CD8-positive, alpha-beta memory T cell (primary cell): ENCODE measurements around the gene NR0B2. TPM values are rescaled to one million over a fixed set of nuclear protein-coding genes. Genes with fewer than 3 reads are reported as not detected.
"Not testable (repeated sequence)": the region's sequence is repeated elsewhere in the genome, so short reads cannot be mapped to it uniquely, and the experiment has no call there.

Experiments
- CTCF ChIA-PET: fragments of 350-600 bp; sonication (Branson Sonifier 250); formaldehyde crosslinking; loops from one replicate; lab custom pipeline; 2021; ENCODE audit warnings: antibody characterized with exemption; lab: Charles Lee
- POLR2A ChIA-PET: fragments of 350-600 bp; sonication (Branson Sonifier 250); formaldehyde crosslinking; loops from one replicate; lab custom pipeline; 2021; ENCODE audit warnings: antibody characterized with exemption; lab: Charles Lee
- DNase-seq, 5 donors: peaks; one replicate each; pipeline versions ENCODE4 v3.0.0 to v3.0.0-alpha.2; 2020 to 2022; ENCODE audit warnings: mixed read lengths in 1 of 5
- H3K27ac ChIP-seq: one replicate; pipeline ENCODE4 v1.7.0; 2013; ENCODE audit warnings: low read depth, mild to moderate bottlenecking, low read length, moderate library complexity
- H3K27me3 ChIP-seq: 2 replicates; pipeline ENCODE4 v1.7.0; 2013; ENCODE audit warnings: low read length, mild to moderate bottlenecking; ENCODE audit not compliant: insufficient read depth, poor library complexity, severe bottlenecking
- H3K36me3 ChIP-seq: 2 replicates; pipeline ENCODE4 v1.7.0; 2013; ENCODE audit warnings: mild to moderate bottlenecking, low read length, moderate library complexity; ENCODE audit not compliant: insufficient read depth
- H3K4me1 ChIP-seq: 2 replicates; pipeline ENCODE4 v1.7.0; 2013; ENCODE audit warnings: mild to moderate bottlenecking, low read length, moderate library complexity; ENCODE audit not compliant: insufficient read depth
- H3K4me3 ChIP-seq: 2 replicates; pipeline ENCODE4 v1.7.0; 2013; ENCODE audit warnings: mild to moderate bottlenecking, low read length
- H3K9me3 ChIP-seq: 2 replicates; pipeline ENCODE4 v1.7.0; 2013; ENCODE audit warnings: mild to moderate bottlenecking, low read length
- H3K27ac Mint-ChIP-seq, 8 donors: one replicate each; pipeline ENCODE4 v1.8.0; 2020 to 2021; ENCODE audit warnings: mixed read lengths in 8 of 8, mild to moderate bottlenecking in 6 of 8, inconsistent platforms in 3 of 8, moderate library complexity in 3 of 8
- H3K27me3 Mint-ChIP-seq, 2 donors: one replicate each; pipeline ENCODE4 v1.8.0; 2020 to 2021; ENCODE audit warnings: mixed read lengths in 2 of 2, mild to moderate bottlenecking in 1 of 2, moderate library complexity in 1 of 2
- H3K36me3 Mint-ChIP-seq, 3 donors: one replicate each; pipeline ENCODE4 v1.8.0; 2020 to 2021; ENCODE audit warnings: mixed read lengths in 3 of 3, inconsistent platforms in 1 of 3, mild to moderate bottlenecking in 1 of 3
- H3K4me1 Mint-ChIP-seq, 3 donors: one replicate each; pipeline ENCODE4 v1.8.0; 2020 to 2021; ENCODE audit warnings: mixed read lengths in 3 of 3, inconsistent platforms in 1 of 3, mild to moderate bottlenecking in 1 of 3
- H3K4me3 Mint-ChIP-seq, 7 donors: one replicate each; pipeline ENCODE4 v1.8.0; 2020 to 2021; ENCODE audit warnings: mixed read lengths in 7 of 7, mild to moderate bottlenecking in 6 of 7, moderate library complexity in 4 of 7, inconsistent platforms in 2 of 7
- H3K9me3 Mint-ChIP-seq, 5 donors: one replicate each; pipeline ENCODE4 v1.8.0; 2020 to 2022; ENCODE audit warnings: mixed read lengths in 5 of 5, mild to moderate bottlenecking in 3 of 5, moderate library complexity in 2 of 5, inconsistent platforms in 1 of 5
- polyA plus RNA-seq: library from polyadenylated mRNA; unstranded; fragments of 300-500 nt; fragmentation: Illumina TruSeq; gene quantifications from one replicate; pipeline ENCODE4 v1.2.3, GENCODE V29; 2021
- total RNA-seq, 2 experiments: library from RNA; stranded (reverse); gene quantifications; one replicate each; pipeline ENCODE4 v1.2.3, GENCODE V29; 2021

NR0B2 gene
- total and polyA plus RNA-seq, 3 experiments from 2014 or later, result not detected

GRCh38 chr1:26887125-26887524 is 26.6 kb downstream of the NR0B2 start:
- peaks cover 11 to 80% (median 26%) of the 10 kb centered on the region in 3 donors for H3K36me3 Mint-ChIP-seq
- H3K9me3 Mint-ChIP-seq, result no peaks in the 10 kb centered on the region
- H3K27ac Mint-ChIP-seq, result peak overlapping the region; percentile 45 to 88 (median 78)
- no peaks in the 10 kb centered on the region for H3K27me3 ChIP-seq
- H3K4me1 Mint-ChIP-seq, result peaks cover 40 to 44% (median 44%) of the 10 kb centered on the region in 3 donors
- H3K36me3 ChIP-seq, result peaks cover 52% of the 10 kb centered on the region
- peak overlapping the region in 6 of 7 donors; percentile 43 to 93 (median 58) for H3K4me3 Mint-ChIP-seq
- peaks cover 19% of the 10 kb centered on the region for H3K4me1 ChIP-seq
- ChIA-PET POLR2A (interaction anchor here (0.7 to 1.5 kb wide), 2 partner anchors 13 to 44 kb away, joined by 3 to 5 read pairs; partner anchors contain the start of gene GPATCH3), CTCF (interaction anchor here (0.8 to 2.4 kb wide), 6 partner anchors 9 to 285 kb away, joined by 3 to 10 read pairs (median 5); no protein-coding TSS in a partner anchor)
- no peaks in the 10 kb centered on the region for H3K9me3 ChIP-seq
- no peak overlapping the region for H3K27ac ChIP-seq
- H3K27me3 Mint-ChIP-seq, result peaks cover 0 to 2% of the 10 kb centered on the region in 2 donors
- DNase-seq, result peak in 1 of 5 donors; percentile 25
- no peak overlapping the region for H3K4me3 ChIP-seq

GRCh38 chr1:26882696-26883463 is 30.9 kb downstream of the NR0B2 start:
- no peaks in the 10 kb centered on the region for H3K9me3 Mint-ChIP-seq
- H3K27me3 Mint-ChIP-seq, result peaks cover 0 to 2% of the 10 kb centered on the region in 2 donors
- ChIA-PET CTCF (interaction anchor here (1.4 to 1.6 kb wide), 2 partner anchors 20 to 281 kb away, joined by 3 read pairs; partner anchors contain the start of gene SFN), POLR2A (interaction anchor here (0.7 to 1.5 kb wide), 2 partner anchors 17 to 199 kb away, joined by 4 to 5 read pairs; no protein-coding TSS in a partner anchor)
- Histone ChIP-seq H3K9me3 (no peaks in the 10 kb centered on the region), H3K36me3 (peaks cover 45% of the 10 kb centered on the region), H3K27ac (no peak overlapping the region), H3K4me3 (no peak overlapping the region), H3K4me1 (no peaks in the 10 kb centered on the region), H3K27me3 (no peaks in the 10 kb centered on the region)
- H3K4me1 Mint-ChIP-seq, result peaks cover 13 to 17% (median 17%) of the 10 kb centered on the region in 3 donors
- DNase-seq, result no peak
- H3K4me3 Mint-ChIP-seq, result no peak overlapping the region
- peak overlapping the region in 5 of 8 donors; percentile 0 to 59 (median 18) for H3K27ac Mint-ChIP-seq
- peaks cover 11 to 81% (median 30%) of the 10 kb centered on the region in 3 donors for H3K36me3 Mint-ChIP-seq

- not testable (repeated sequence) for H3K4me3 ChIP-seq, DNase-seq, H3K9me3 ChIP-seq, H3K27me3 ChIP-seq, H3K27ac Mint-ChIP-seq, H3K27me3 Mint-ChIP-seq, H3K4me3 Mint-ChIP-seq, H3K27ac ChIP-seq, H3K9me3 Mint-ChIP-seq, H3K4me1 ChIP-seq
- peaks cover 7 to 14% (median 13%) of the 10 kb centered on the region in 3 donors for H3K4me1 Mint-ChIP-seq
- H3K36me3 ChIP-seq, result peaks cover 43% of the 10 kb centered on the region
- CTCF ChIA-PET, result interaction anchor here (0.9 to 1.6 kb wide), 8 partner anchors 19 to 381 kb away, joined by 3 to 6 read pairs (median 3); partner anchors contain the start of gene GPATCH3
- peaks cover 11 to 84% (median 27%) of the 10 kb centered on the region in 3 donors for H3K36me3 Mint-ChIP-seq
- POLR2A ChIA-PET, result interaction anchor here (0.6 to 1.5 kb wide), 2 partner anchors 16 to 17 kb away, joined by 3 to 4 read pairs; no protein-coding TSS in a partner anchor
Observed at GRCh38 chr1:26881611-26882010, 32.2 kb downstream of the NR0B2 start.

- no peak for DNase-seq
- Histone ChIP-seq H3K4me3 (no peak overlapping the region), H3K27me3 (no peaks in the 10 kb centered on the region), H3K27ac (no peak overlapping the region), H3K4me1 (no peaks in the 10 kb centered on the region), H3K9me3 (no peaks in the 10 kb centered on the region), H3K36me3 (peaks cover 39% of the 10 kb centered on the region)
- Mint-ChIP-seq H3K4me3 (no peak overlapping the region), H3K9me3 (no peaks in the 10 kb centered on the region), H3K4me1 (peaks cover 0 to 9% (median 9%) of the 10 kb centered on the region in 3 donors), H3K27me3 (peaks cover 0 to 2% of the 10 kb centered on the region in 2 donors), H3K27ac (peak overlapping the region in 2 of 8 donors; percentile 5 to 11), H3K36me3 (peaks cover 4 to 80% (median 22%) of the 10 kb centered on the region in 3 donors)
- CTCF ChIA-PET, result interaction anchor here (0.6 to 3.7 kb wide), 6 partner anchors 9 to 278 kb away, joined by 3 to 17 read pairs (median 8); no protein-coding TSS in a partner anchor
- POLR2A ChIA-PET, result no interaction called here
Observed at GRCh38 chr1:26879793-26880192, 34.0 kb downstream of the NR0B2 start.

- Histone ChIP-seq H3K36me3 (peaks cover 19% of the 10 kb centered on the region), H3K4me3 (no peak overlapping the region), H3K4me1 (no peaks in the 10 kb centered on the region), H3K9me3 (no peaks in the 10 kb centered on the region), H3K27ac (no peak overlapping the region), H3K27me3 (no peaks in the 10 kb centered on the region)
- ChIA-PET POLR2A (no interaction called here), CTCF (interaction anchor here (1.3 to 3.7 kb wide), 10 partner anchors 9 to 275 kb away, joined by 3 to 17 read pairs (median 9); no protein-coding TSS in a partner anchor)
- DNase-seq, result no peak
- H3K27me3 Mint-ChIP-seq, result no peaks in the 10 kb centered on the region
- H3K9me3 Mint-ChIP-seq, result no peaks in the 10 kb centered on the region
- H3K4me1 Mint-ChIP-seq, result no peaks in the 10 kb centered on the region
- H3K4me3 Mint-ChIP-seq, result no peak overlapping the region
- peak overlapping the region in 1 of 8 donors; percentile 61 for H3K27ac Mint-ChIP-seq
- peaks cover 0 to 60% (median 8%) of the 10 kb centered on the region in 3 donors for H3K36me3 Mint-ChIP-seq
Observed at GRCh38 chr1:26877326-26877725, 36.4 kb downstream of the NR0B2 start.

GRCh38 chr1:26874896-26875295 is 38.9 kb downstream of the NR0B2 start:
- ChIA-PET CTCF (interaction anchor here (1.8 kb wide), 1 partner anchor 20 kb away, joined by 5 read pairs; no protein-coding TSS in a partner anchor), POLR2A (no interaction called here)
- Histone ChIP-seq H3K27ac (no peak overlapping the region), H3K36me3 (peaks cover 11% of the 10 kb centered on the region), H3K4me3 (no peak overlapping the region), H3K9me3 (no peaks in the 10 kb centered on the region), H3K4me1 (no peaks in the 10 kb centered on the region), H3K27me3 (no peaks in the 10 kb centered on the region)
- Mint-ChIP-seq H3K4me3 (no peak overlapping the region), H3K27ac (peak overlapping the region in 1 of 8 donors; percentile 46), H3K36me3 (peaks cover 0 to 38% (median 3%) of the 10 kb centered on the region in 3 donors), H3K9me3 (no peaks in the 10 kb centered on the region), H3K4me1 (no peaks in the 10 kb centered on the region), H3K27me3 (no peaks in the 10 kb centered on the region)
- no peak for DNase-seq

GRCh38 chr1:26873097-26873496 is 40.7 kb downstream of the NR0B2 start:
- H3K27me3 ChIP-seq, H3K27me3 Mint-ChIP-seq, H3K4me3 ChIP-seq, H3K9me3 Mint-ChIP-seq, H3K27ac ChIP-seq, DNase-seq, H3K27ac Mint-ChIP-seq, H3K4me1 Mint-ChIP-seq, H3K9me3 ChIP-seq, H3K4me3 Mint-ChIP-seq, POLR2A ChIA-PET, H3K4me1 ChIP-seq: not testable (repeated sequence)
- CTCF ChIA-PET, result interaction anchor here (0.6 to 1.8 kb wide), 5 partner anchors 8 to 81 kb away, joined by 3 to 8 read pairs (median 3); no protein-coding TSS in a partner anchor
- H3K36me3 ChIP-seq, result peaks cover 11% of the 10 kb centered on the region
- peaks cover 0 to 25% (median 0%) of the 10 kb centered on the region in 3 donors for H3K36me3 Mint-ChIP-seq
